ENCODE results near the gene LUC7L3. TPM values are rescaled to one million over a fixed set of nuclear protein-coding genes. Genes with fewer than 3 reads are reported as not detected.

The LUC7L3 gene
- total and polyA plus RNA-seq, 2 of the 13 experiments (the other 11 are each of a cell fraction or from before 2014, with no cell fraction given): 108 to 120 TPM

GRCh38 chr17:50802609-50803571 is 83.5 kb downstream of the LUC7L3 start (continued):
- TF ChIP-seq MIER2 (CRISPR knock-in tag; IDR thresholded peaks at IDR 0.05): no peak
- TF ChIP-seq LBX2 (CRISPR knock-in tag; IDR thresholded peaks at IDR 0.05; ENCODE audit: borderline replicate concordance): no peak
- no peak for TF ChIP-seq ZNF891 (CRISPR knock-in tag; IDR thresholded peaks at IDR 0.05)
- TF ChIP-seq PRDM15 (CRISPR knock-in tag; IDR thresholded peaks at IDR 0.05): no peak
- no peak for TF ChIP-seq ZNF839 (CRISPR knock-in tag; IDR thresholded peaks at IDR 0.05; ENCODE audit: borderline replicate concordance)
- TF ChIP-seq ZNF724P (CRISPR knock-in tag; IDR thresholded peaks at IDR 0.05; ENCODE audit: borderline replicate concordance): no peak
- TF ChIP-seq GATAD2A (CRISPR knock-in tag; IDR thresholded peaks at IDR 0.05): no peak
- no peak for TF ChIP-seq KLF9 (CRISPR knock-in tag; IDR thresholded peaks at IDR 0.05; ENCODE audit: low read depth)
- no peak for TF ChIP-seq ZBTB26 (CRISPR knock-in tag; IDR thresholded peaks at IDR 0.05; ENCODE audit: borderline replicate concordance)
- no peak for TF ChIP-seq TFAP4 (IDR thresholded peaks at IDR 0.05; ENCODE audit: borderline replicate concordance, low read depth)
- TF ChIP-seq ATF7 (IDR thresholded peaks at IDR 0.05): no peak
- TF ChIP-seq ATF7 (CRISPR knock-in tag; IDR thresholded peaks at IDR 0.05): peak; percentile 65; the same call in 1 of the 2 replicates
- TF ChIP-seq SMC3 (IDR thresholded peaks at IDR 0.05; ENCODE audit: low read length): no peak
- TF ChIP-seq ZBTB42 (CRISPR knock-in tag; IDR thresholded peaks at IDR 0.05): no peak
- peak; percentile 17; the same call in 1 of the 2 replicates for TF ChIP-seq ARID4A (CRISPR knock-in tag; IDR thresholded peaks at IDR 0.05; ENCODE audit: borderline replicate concordance)
- TF ChIP-seq ZNF781 (CRISPR knock-in tag; IDR thresholded peaks at IDR 0.05; ENCODE audit: borderline replicate concordance, not compliant biosample characterization): no peak
